HTERT RPE-1 (cell line): ENCODE data around the gene NEURL1B.

ENCODE experiments used
- in situ Hi-C: fragments of 300-500 bp; cut with MboI; formaldehyde crosslinking; loops from 4 replicates; pipeline ENCODE4 v1.14.3; 2020; ENCODE audit warnings: low sequenced_read_pairs

The NEURL1B gene

GRCh38 chr5:172607213-172607793 lies 33.8 kb upstream of the NEURL1B start:
- in situ Hi-C loops: no loop called here

- in situ Hi-C loops: no loop called here
These were observed 32.3 kb upstream of the NEURL1B start for GRCh38 chr5:172608773-172609172.

GRCh38 chr5:172610643-172611042 lies 30.4 kb upstream of the NEURL1B start:
- in situ Hi-C loops: no loop called here

- in situ Hi-C loops: no loop called here
These were observed 29.1 kb upstream of the NEURL1B start for GRCh38 chr5:172611913-172612312.

GRCh38 chr5:172612771-172613170 lies 28.3 kb upstream of the NEURL1B start:
- in situ Hi-C loops: no loop called here

GRCh38 chr5:172616136-172616535 lies 24.9 kb upstream of the NEURL1B start:
- in situ Hi-C loops: no loop called here

GRCh38 chr5:172616730-172617129 lies 24.3 kb upstream of the NEURL1B start:
- in situ Hi-C loops: no loop called here

- in situ Hi-C loops: no loop called here
These were observed 23.2 kb upstream of the NEURL1B start for GRCh38 chr5:172617817-172618216.

GRCh38 chr5:172618574-172619365 lies 22.3 kb upstream of the NEURL1B start:
- in situ Hi-C loops: no loop called here

- in situ Hi-C loops: no loop called here
These were observed 20.6 kb upstream of the NEURL1B start for GRCh38 chr5:172620506-172620905.

GRCh38 chr5:172622091-172623046 lies 18.7 kb upstream of the NEURL1B start:
- in situ Hi-C loops: no loop called here

- in situ Hi-C loops: no loop called here
These were observed 17.6 kb upstream of the NEURL1B start for GRCh38 chr5:172623313-172623980.

GRCh38 chr5:172624083-172624995 lies 16.7 kb upstream of the NEURL1B start:
- in situ Hi-C loops: no loop called here

- in situ Hi-C loops: no loop called here
These were observed 15.8 kb upstream of the NEURL1B start for GRCh38 chr5:172624996-172625964.

- in situ Hi-C loops: no loop called here
These were observed 15.0 kb upstream of the NEURL1B start for GRCh38 chr5:172626031-172626581.

GRCh38 chr5:172630082-172630481 lies 11.0 kb upstream of the NEURL1B start:
- in situ Hi-C loops: no loop called here

GRCh38 chr5:172630482-172630881 lies 10.6 kb upstream of the NEURL1B start:
- in situ Hi-C loops: no loop called here

GRCh38 chr5:172630986-172631385 lies 10.1 kb upstream of the NEURL1B start:
- in situ Hi-C loops: no loop called here
